Right ventricle myocardium superior (tissue), 1 donor: ENCODE results near the gene TECR. TPM values are rescaled to one million over a fixed set of nuclear protein-coding genes. Genes with fewer than 3 reads are reported as not detected.
A peak's percentile ranks its signal among the peaks of the same experiment; 100 is the strongest.
"Not testable (repeated sequence)": the region's sequence is repeated elsewhere in the genome, so short reads cannot be mapped to it uniquely, and the experiment has no call there.

Experiments
- ATAC-seq: fragments of 200-7000 bp; cut with Tn5 transposase; one replicate; pipeline ENCODE4 v1.9.1; 2020; ENCODE audit warnings: mild to moderate bottlenecking; ENCODE audit not compliant: poor library complexity
- DNase-seq: peaks from one replicate; pipeline ENCODE4 v3.0.0-alpha.2; 2020
- intact Hi-C: fragments of 100-400 bp; cut with DNase I; formaldehyde crosslinking; loops from one replicate; pipeline ENCODE4 v1.11.2; 2022
- total RNA-seq: library from RNA; stranded (reverse); fragmentation: NEBNext Ultra II Directional; extraction: Animal tissue kit (Norgen Biotek cat#: 25700); gene quantifications from one replicate; pipeline ENCODE4 v1.2.1, GENCODE V29; 2021
- donor health status: DM: no; HTN: yes; CAD: no; lungs with severe emphysema.

TECR gene
- total RNA-seq, 1 donor from 2014 or later: 73.8 TPM

DNA sequence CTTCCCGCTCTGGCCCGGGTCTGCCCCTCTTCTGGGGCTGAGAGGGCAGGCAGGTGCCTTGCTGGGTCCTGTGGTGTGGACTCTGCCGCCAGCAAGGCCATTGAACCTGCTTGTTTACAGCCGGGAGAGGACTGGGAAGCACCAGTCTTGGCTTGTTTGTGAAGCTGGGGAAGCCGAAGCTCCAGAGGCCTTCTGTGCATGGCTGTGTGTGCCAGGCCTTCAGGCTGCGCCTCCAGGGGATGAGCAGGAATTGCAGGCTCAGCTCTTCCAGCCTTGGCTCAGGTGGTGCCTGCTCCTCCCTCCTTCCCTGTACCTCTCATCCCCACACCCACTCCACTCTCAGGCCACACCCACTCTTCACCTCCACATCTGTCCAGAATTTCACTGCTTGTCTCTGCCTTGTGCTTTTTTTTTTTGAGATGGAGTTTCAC is 25.0 kb downstream of the TECR start:
- intact Hi-C loops: no loop called here
- no peak for DNase-seq
- ATAC-seq: no peak

DNA sequence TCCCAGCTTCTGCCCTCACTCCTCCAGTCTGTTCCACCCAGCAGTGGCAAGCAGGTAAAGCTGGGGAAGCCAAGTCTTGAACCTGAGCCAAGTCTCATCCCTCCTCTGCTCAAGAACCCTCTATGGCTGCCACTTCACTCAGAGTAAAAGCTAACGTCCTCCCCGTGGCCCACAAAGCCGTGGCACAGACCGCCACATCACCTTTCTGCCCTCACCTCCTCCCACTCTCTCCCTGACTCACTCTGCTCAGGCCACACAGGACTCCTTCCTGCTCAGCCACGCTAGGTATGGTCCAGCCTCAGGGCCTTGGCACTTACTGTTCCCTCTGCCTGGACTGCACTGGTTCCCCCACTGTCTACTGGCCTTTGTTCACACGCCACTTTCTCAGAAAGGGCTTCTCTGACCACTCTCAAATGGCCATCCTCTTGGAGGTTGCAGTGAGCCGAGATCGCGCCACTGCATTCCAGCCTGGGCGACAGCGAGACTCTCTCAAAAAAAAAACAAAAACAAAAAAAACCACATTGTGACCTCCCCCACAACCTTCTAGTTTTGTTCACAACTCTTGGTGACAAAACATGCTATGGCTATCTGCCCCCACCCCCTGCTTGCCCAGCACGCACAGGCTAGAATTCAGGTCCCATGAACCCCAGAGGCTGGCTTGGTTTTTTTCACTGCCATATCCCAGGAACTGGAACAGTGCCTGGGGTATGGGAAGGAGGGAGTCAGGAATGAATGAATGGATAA is 26.7 kb downstream of the TECR start:
- DNase-seq (no peak), ATAC-seq (no peak)
- intact Hi-C loops: no loop called here

DNA sequence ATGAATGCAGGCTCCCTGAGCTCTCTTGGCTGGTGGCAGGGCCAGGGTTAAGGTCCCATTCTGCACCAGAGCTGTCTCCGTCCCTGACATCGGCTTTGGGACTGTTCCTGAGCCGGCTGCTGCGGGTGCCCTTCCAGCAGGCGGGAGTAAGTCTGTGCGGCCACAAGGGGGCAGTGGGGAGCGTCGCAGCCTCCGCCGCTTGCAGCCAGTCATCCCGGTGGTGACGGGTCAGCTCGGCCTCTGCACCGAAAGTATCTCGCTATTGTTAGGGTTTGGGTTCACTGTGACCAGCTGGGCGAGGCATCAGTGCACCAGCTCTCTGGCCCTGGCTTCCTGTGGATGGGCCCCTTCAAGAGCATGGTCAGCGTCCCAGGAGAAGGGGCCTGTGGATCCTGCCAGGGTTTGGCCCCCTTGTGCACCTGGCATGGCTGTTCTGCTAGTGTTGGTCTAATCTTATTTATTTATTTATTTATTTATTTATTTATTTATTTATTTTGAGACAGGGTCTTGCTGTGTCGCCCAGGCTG is 27.3 kb downstream of the TECR start:
- intact Hi-C loops: no loop called here
- ATAC-seq: peak; percentile 59
- DNase-seq: peak; percentile 86

DNA sequence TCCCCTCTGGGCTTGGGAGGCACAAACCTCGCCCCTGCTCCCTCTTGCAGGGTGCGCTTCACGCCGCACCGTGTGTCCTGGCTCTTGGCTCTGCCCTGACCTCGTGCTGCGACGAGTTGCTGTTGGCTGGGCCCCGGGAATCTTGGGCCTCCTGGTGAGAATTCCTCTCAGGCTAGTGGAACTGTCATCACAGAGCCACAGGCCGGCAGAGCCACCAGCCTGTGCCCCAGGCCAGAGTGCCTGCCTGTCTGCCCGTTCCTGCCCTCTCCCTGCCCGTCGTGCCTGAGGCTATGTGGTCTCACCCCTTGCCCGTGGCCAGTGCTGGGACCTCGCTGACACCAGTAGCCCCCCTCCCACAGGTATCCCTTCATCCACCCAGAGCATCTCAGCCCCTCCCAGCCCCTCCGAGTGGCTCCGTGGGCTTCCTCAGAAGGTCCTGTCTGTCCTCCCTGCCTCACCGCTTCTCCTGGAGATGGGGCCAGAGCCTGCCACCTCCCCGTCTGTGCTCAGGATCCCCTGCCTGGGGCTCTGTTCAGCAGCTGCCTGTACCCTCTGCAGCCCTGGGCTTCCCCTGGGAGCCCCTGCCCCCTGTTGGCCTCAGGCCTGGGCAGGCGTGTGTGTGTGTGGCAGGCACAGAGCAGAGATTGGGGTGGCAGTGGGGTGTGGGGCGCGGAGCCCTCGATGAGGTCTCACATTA is 29.1 kb downstream of the TECR start:
- no peak for DNase-seq
- no peak for ATAC-seq
- intact Hi-C loops: no loop called here

DNA sequence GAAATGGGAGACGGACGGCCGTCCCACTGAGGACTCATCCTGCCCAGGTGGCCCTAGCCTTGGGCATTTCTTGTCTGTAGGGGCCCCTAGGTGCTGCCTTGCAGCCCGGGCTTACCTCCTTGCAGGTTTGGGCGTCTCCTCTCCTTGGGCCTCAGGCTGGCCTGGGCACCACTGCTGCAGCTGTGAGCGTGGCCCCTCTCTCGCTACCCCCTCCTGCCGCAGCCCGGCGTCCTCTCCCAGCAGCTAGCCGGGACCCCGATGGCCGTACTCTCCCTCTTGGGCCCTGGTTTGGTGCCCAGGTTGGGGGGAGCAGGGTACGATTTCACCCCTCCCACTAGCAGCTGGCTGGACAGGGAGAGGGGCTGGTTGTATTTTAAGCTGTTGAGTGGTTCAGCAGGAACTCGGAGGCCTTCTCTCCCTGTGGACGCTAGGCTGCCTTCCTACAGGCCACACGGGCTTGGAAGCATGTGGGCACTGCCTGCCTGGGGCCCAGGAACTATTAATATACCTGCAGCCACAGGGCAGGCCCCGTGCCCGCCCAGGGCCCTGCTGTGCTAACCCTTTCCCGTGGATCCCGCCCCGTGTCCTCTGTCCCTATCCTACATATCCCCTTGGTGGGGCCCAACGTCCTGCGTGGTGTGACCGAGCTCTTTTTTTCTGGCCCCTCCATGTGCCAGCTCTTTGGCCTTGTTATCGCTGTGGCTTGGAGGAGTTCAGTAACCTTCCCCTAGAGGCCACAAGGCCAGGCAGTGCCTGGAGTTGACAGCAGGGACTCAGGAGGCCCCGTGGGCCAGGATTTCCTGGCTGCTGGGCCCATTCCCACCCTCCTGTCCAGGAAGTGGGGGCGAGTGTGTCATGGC is 30.8 kb downstream of the TECR start:
- DNase-seq: peak; percentile 79
- ATAC-seq: peak; percentile 68
- intact Hi-C loops: no loop called here

DNA sequence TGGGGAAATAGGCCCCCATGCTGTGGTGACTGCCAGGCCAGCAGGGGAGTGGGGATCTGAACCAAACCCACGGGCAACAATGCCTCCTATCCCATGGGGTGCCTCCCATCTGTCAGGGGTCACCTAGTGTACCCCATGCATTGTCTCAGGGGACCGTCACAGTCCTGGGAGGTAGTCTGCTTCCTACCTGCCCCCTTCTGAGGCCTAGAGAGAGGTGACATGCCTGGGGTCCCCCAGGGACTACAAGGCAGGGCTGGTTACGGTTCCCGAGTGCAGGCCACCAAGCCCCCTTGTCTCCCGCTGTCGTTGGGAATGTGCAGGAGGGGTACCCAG is 31.3 kb downstream of the TECR start:
- intact Hi-C loops: no loop called here
- DNase-seq (no peak), ATAC-seq (no peak)

DNA sequence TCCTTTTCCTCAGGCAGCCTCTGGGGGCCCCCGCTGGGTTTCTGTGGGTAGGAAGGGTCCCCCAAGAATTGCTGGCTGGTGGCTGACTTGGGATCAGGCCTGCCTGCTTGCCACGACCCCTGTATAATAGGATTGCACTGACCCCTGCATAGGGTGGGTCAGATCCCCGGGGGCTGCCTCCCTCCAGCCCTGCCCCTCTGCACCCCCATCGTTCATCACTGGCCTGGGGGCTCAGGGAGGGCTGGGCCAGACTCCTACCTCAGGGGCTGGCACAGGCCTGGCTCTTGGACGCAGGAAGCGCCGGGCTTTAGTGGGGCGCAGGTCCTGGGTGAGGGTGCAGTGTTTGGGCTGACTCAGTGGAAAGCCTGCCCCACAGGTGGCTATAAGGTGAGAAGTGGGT is 31.9 kb downstream of the TECR start:
- DNase-seq (no peak), ATAC-seq (no peak)
- intact Hi-C loops: no loop called here

DNA sequence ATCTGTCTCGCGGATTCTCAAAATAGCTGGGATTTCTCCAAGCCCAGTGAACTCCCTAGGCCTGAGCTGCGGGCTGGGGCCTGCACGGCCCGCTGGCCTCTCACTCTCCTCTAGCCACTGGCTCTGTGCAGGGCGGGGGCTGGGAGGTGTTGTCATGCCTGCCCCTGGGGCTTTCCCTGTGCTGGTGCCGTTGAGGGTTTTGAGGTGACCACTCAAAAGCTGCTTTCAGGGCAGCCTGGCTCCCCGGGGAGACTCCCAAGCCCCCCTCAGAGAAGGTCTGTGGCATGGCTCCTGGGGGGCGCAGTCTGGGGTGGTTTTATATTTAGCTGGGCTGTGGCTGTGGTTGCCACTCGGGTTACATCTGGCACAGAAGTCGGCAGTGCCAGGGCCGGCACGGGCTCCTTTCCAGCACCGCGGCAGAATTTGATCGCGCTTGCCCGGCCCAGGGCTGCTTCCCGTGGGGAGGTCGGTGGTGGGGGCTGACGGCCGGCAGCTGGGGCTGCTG is 32.5 kb downstream of the TECR start:
- intact Hi-C loops: no loop called here
- ATAC-seq: peak; percentile 48
- peak; percentile 73 for DNase-seq

DNA sequence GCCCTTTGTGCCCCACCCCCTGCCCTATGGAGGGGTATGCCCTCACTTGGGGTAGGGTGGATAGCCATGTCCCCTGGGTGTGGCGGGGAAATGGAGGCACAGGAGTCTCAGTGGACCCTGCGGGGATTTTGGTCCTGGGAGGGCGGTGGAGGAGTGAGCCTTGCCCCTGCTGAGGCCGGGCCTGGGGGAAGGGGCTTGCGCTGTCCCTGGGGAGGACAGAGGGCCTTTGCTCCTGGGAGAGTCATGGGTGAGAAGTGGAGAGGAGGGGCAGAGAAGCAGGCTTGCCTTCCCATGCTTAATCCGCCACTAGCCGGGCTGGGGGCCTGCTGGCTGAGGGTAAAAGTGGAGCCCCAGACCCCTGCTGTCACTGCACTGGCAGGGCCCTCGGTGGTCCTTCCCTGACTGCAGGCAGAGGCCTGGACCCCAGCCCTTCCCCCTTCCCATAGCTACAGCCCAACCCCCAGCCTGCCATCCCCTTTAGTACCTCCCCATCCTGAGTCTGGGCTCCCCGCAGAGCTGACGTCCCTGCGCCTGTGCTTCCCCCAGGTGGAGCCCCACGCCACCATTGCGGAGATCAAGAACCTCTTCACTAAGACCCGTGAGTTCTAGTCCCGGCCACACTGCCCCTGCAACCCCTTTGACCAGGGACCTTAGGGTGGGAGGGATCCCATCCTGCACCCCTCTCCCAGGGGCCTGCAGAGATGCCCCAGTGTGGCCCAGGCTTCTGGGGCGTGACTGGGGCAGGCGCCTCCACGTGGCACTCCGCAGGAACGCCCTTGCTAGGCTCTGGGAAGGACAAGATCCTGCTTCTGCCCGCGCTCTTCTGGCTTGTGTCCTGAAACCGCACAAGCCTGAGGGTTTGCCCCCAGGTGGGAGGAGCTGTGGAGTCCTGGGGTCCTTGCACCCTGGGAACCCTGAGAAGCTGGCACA is 33.5 kb downstream of the TECR start:
- DNase-seq (no peak), ATAC-seq (no peak)
- intact Hi-C loops: no loop called here

DNA sequence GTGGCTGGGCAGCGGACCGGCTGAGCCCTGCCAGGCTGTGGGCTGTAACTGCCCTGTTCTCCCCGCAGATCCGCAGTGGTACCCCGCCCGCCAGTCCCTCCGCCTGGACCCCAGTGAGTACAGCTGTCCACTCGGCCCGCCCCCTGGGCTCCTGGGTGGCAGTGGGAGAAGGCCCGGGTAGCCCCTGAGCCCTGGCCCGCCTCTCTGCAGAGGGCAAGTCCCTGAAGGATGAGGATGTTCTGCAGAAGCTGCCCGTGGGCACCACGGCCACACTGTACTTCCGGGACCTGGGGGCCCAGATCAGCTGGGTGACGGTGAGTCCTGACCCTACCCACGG is 34.2 kb downstream of the TECR start:
- no peak for ATAC-seq
- DNase-seq: no peak
- intact Hi-C loops: no loop called here

DNA sequence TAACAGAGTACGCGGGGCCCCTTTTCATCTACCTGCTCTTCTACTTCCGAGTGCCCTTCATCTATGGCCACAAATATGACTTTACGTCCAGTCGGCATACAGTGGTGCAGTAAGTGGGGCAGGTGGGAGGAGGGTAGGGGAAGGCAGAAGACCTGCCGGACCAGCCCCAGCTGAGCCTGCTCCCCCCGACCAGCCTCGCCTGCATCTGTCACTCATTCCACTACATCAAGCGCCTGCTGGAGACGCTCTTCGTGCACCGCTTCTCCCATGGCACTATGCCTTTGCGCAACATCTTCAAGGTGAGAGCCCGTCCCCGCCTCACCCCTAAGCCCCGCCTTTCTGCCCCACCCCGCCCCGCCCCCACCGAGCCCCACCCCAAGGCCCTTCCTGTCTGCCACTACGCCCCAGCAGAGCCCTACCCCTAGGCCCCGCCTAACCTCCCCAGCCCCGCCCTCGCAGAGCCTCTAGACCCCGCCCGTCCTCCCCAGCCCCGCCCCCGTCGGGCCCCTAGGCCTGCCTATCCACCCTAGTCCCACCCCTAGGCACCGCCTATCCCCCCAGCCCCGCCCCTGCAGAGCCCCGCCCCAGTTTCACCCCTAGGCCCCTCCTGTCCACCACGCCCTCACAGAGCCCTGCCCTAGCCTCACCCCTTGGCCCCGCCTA is 34.7 kb downstream of the TECR start:
- ATAC-seq (no peak), DNase-seq (no peak)
- intact Hi-C loops: no loop called here

DNA sequence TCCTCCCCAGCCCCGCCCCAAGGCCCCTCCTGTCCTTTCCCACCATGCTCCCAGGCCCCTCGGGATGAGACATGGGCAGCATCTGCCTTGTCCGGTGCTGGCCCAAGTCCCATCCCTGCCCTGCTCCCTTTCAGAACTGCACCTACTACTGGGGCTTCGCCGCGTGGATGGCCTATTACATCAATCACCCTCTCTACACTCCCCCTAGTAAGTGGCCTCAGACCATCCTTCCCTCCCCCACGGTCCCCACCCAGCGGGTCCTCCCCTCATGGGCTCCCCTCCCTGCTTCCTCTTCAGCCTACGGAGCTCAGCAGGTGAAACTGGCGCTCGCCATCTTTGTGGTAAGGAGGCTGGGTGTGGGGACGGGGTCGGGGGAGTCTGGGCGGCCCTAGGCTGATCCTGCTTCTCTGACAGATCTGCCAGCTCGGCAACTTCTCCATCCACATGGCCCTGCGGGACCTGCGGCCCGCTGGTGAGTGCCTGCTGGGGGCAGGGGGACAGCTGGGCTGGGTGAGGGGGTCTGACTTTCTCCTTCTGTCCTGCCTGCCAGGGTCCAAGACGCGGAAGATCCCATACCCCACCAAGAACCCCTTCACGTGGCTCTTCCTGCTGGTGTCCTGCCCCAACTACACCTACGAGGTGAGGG is 35.4 kb downstream of the TECR start:
- ATAC-seq, intact Hi-C loops, DNase-seq: not testable (repeated sequence)

DNA sequence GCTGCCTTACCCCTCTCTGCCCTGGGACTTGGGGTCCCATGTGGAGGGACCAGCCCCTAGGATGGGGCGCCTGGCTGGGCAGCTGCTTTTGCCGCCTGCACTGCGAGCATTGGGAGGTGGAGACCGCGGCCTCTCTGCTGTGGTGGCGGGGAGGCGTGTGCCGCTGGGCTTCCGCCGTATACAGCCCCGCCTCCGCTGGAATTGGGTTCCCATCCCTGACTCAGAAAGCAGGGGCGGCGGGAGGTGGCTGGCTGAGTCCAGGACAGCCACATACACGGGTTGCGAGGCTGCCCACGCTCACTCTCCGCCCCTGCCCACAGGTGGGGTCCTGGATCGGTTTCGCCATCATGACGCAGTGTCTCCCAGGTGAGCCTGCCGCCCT is 35.9 kb downstream of the TECR start:
- intact Hi-C loops: no loop called here
- ATAC-seq: no peak
- DNase-seq: no peak

DNA sequence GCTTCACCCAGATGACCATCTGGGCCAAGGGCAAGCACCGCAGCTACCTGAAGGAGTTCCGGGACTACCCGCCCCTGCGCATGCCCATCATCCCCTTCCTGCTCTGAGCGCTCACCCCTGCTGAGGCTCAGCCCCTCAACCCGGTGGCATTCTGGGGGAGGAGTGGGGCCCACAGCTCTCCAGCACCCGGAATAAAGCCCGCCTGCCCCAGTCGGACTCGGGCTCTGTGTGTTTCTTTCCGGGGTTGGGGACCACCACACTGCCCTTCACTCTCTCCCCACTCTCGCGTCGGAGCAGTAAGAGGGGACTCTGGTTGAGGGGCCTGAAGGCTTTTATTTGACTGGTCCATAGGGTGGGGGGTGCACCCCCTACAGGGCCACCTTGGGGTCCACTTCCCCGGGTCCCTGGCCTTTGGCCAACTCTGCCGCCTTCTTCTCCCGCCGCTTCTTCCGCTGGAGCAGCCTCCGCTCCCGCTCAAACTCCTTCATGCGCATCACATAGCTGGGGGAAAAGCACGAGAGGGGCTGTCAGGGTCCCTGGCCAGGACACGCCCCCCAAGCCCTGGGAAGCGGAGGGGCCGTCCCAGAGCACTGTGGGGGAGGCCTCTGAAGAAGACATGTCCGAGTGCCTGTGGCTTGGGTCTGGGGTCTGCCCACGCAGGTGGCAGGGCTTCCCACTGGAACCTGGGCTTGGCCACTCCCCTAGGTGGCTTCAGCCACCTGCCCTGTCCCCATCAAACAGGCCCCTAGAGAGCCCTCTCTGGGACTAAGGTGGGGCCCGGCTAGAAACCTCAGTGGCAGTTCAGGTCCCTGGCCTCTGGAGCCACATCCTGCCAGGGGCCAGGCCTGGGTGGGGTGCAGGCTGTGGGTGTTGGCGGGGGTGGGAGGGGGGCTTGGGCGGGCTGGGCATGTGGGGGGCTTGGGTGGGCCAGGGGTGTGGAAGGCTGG is 36.6 kb downstream of the TECR start:
- intact Hi-C loops: no loop called here
- DNase-seq: no peak
- no peak for ATAC-seq

DNA sequence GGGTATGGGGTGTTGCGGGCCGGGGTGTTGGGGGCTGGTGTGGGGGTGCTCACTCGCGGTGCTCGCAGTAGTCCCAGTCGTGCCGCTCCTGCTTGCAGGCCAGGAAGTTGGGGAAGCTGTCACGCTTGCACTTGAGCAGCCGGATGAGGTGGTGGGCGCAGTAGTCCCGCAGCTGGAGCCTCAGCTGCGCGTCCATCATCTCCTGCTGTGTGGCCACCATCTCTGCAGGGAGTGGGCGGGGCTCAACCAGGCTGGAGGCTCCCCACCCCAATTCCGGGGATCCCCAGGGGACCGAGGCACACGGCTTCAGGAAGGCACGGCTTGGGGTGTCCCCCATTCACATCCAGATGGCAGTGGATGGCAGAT is 37.3 kb downstream of the TECR start:
- no peak for ATAC-seq
- intact Hi-C loops: no loop called here
- no peak for DNase-seq

DNA sequence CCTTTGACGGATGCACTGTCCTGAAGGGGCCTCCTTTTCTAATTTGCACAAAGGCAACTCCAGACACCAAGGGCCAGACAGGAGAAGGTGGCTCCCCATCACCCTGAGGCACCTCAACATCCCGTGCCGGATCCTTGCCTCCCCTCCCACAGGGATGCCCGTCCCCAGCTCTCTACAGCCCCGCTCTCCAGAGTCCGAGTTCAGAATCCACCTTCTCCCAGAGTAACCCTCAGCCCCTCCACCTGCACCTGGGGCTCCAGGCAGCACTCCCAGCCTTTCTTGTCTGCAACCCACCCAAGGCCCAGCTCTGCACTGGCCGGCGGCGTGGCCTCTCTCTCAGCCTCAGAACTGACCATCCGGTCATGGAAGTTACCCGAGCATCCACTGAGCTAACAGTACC is 37.7 kb downstream of the TECR start:
- intact Hi-C loops: no loop called here
- DNase-seq (no peak), ATAC-seq (no peak)
